Left renal cortex interstitium (tissue), 4 donors: ENCODE data around the gene CD1B. TPM values are rescaled to one million over a fixed set of nuclear protein-coding genes. Genes with fewer than 3 reads are reported as not detected.
"Not testable (repeated sequence)": the region's sequence is repeated elsewhere in the genome, so short reads cannot be mapped to it uniquely, and the experiment has no call there.

Experiments
- DNase-seq, 4 donors: peaks; one replicate each; pipeline ENCODE4 v3.0.0-alpha.2; 2013; ENCODE audit warnings: low read depth in 4 of 4, low spot score in 2 of 4, missing footprints in 1 of 4
- polyA plus RNA-seq, 4 donors: library from polyadenylated mRNA; unstranded; fragments of 120-200 nt; gene quantifications; one replicate each; pipeline ENCODE4 v1.2.1, GENCODE V29; 2013; ENCODE audit not compliant: insufficient read length in 4 of 4

The CD1B gene
- polyA plus RNA-seq, 4 donors = not detected

- no peak for DNase-seq
These were observed 1.6 kb downstream of the CD1B start for GRCh38 chr1:158329733-158330132.

- DNase-seq = no peak
These were observed 2.0 kb downstream of the CD1B start for GRCh38 chr1:158329300-158329699.

DNA sequence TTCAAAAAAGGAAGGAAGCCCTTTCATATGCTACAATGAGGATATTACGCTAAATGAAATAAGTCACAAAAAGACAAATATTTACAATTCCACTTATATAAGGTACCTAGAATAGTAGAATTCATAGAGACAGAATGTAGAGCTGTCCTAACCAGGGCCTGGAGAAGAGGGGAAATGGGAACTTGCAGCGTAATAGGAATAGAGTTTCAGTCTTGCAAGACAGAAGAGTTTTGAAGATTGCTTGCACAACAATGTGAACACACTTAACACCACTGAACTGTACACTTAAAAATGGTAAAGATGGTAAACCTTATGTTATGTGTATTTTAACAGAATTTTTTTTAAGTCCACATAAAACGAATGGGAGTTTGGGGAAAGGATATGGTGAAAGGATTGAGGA lies 2.9 kb downstream of the CD1B start:
- DNase-seq = no peak

- DNase-seq = no peak
These were observed 3.9 kb downstream of the CD1B start for GRCh38 chr1:158327481-158327880.

DNA sequence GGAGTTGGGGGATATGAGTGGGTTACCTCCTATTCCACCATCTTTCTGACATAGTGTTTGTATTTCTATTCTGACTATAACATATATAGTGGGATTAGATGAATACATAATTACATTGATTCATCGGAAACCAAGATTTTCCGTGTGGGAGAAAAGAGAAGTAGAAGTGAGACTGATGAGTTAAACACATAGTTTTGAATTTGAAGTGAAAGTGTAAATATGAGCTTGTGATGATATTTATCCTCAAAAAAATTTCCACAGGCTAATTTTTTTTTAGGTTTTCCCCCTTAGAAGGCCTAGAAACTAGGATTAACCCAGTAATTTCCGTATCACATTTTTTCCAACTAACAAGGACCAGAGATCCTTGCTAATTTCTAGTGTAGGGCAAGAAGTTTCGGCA lies 6.9 kb downstream of the CD1B start:
- DNase-seq = no peak

- no peak for DNase-seq
These were observed 7.5 kb downstream of the CD1B start for GRCh38 chr1:158323866-158324265.

GRCh38 chr1:158311066-158311465 lies 20.3 kb downstream of the CD1B start:
- DNase-seq = no peak

- DNase-seq = no peak
These were observed 20.7 kb downstream of the CD1B start for GRCh38 chr1:158310623-158311022.

- DNase-seq = no peak
These were observed 35.5 kb downstream of the CD1B start for GRCh38 chr1:158295791-158296190.

GRCh38 chr1:158290321-158290844 lies 40.9 kb downstream of the CD1B start:
- no peak for DNase-seq

DNA sequence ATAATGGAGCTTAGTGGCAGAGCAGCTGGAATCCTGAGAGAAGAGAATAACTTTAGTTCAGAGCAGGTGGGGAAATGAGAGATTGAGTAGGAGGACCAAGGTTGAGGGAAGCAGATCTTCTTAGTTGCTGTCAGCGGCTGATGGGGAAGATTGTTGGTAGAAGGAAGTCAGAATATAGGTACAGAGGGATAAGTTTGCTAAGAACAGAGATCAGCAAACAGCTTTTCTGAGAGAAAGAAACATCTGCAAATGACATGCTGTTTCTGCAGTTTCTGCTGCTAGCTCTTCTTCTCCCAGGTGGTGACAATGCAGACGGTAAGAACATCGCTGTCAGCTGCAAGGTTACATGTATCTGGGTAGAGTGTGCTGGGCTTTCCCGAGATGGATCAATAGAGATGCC lies 41.5 kb downstream of the CD1B start, which contains the start of gene CD1C:
Gene CD1C, plus strand, starts transcription at position 113 of the 400 bp plus-strand sequence. Its CDS starts 142 bp downstream, at position 255.
- DNase-seq = no peak

DNA sequence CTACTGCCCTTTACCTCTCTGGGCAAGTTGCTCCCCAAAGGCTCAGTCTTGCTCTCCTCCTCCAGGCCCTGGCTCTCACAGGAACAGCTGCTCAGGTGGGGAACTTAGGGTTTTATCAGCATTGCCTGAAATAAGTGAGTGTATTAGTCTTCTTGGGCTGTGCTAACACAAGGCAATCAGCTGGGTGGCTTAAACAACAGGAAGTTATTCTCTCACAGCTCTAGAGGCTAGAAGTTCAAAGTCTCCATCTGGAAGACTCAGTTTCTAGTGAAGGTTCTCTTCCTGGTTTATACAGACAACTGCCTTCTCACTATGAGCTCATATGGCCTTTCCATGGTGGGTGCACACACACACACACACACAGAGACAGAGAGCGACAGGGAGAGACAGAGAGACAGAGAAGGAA lies 44.4 kb downstream of the CD1B start:
- DNase-seq = no peak

DNA sequence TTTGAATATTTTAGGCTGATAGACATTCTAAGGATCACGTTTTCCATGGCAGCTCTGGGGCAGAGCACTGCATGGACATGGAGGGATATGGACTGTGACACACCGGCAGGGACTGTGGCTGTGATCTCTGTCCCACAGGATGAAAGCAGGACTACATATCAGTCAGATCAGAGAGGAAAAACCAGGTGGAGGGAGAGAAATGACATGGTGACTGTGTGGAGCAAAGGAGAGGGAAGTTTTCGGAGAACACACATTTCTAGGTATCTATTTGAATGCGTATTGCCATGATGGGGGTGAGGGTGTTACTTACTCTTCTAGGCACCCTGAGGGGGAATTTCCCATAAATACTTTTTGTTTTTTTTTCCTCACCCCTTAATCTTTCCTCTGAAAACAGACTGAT lies 44.8 kb downstream of the CD1B start:
- no peak for DNase-seq

DNA sequence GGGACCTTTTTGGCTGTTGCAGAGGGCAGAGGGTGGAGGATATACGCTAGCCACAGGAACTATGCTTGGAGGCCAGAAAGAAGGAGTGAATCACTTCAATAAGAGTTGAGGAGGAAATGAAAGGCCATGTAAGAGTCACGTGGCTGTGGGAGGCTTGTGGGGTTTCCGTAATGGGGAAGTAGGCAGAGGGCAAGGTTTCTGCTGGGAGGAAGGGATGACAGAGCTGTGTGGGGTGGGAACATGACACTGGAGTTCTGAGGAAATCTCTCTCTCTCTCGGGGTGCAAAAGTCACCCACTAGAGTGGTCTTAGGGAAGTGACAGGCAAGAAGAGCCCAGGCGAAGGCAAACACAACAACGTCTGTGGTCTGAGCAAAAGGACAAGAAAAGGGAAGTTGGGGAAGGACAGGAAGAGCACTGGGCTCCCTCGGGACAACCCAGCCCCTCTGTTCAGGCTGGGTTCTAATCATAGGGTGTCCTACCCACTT lies 45.5 kb downstream of the CD1B start:
- no peak for DNase-seq

DNA sequence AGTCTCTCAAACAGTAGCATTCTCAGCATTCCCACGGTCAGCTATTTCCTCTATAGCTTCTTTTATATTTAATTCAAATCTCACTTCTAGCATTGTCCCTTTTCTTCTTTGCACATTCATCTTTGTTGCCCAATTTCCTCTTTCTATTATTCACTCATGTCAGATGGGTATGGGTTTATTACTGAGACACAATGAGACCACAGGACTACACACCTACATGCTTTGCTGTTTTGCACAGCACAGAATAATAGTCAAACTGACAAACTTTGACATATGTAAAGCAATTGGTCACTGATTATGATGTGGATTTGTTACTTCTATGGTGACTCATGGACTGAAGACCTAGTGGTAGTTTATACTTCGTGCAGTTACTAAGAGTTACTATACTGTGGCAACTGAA lies 47.4 kb downstream of the CD1B start:
- no peak for DNase-seq

- not testable (repeated sequence) for DNase-seq
These were observed 48.9 kb downstream of the CD1B start for GRCh38 chr1:158282421-158282820.

Other genes with a start within 250 kb of the CD1B start
- gene CD1D, start 150.6 kb downstream of the CD1B start, polyA plus RNA-seq = 1 to 10 TPM; 5.4 to 7.6 (median 6.0) TPM
- gene CD1A, start 77.1 kb downstream of the CD1B start, polyA plus RNA-seq = not detected
- 1 to 10 TPM in 3 of 4 donors, under 1 TPM in 1; 0.90 to 1.8 (median 1.2) TPM for gene CD1C, start 41.6 kb downstream of the CD1B start, polyA plus RNA-seq
- under 1 TPM in 1 of 4 donors, not detected in 3; 0.13 TPM for gene CD1E, start 22.4 kb upstream of the CD1B start, polyA plus RNA-seq
- gene OR10T2, start 67.9 kb upstream of the CD1B start, polyA plus RNA-seq = not detected
- gene OR10K2, start 94.7 kb upstream of the CD1B start, polyA plus RNA-seq = under 1 TPM in 1 of 4 donors, not detected in 3; 0.05 TPM
- gene OR10K1, start 130.3 kb upstream of the CD1B start, polyA plus RNA-seq = under 1 TPM in 1 of 4 donors, not detected in 3; 0.05 TPM
- gene OR10R2, start 140.7 kb upstream of the CD1B start, polyA plus RNA-seq = not detected
- not detected for gene OR6Y1, start 222.9 kb upstream of the CD1B start, polyA plus RNA-seq
- gene OR6P1, start 239.0 kb upstream of the CD1B start, polyA plus RNA-seq = not detected
- not detected for gene OR10X1, start 248.4 kb upstream of the CD1B start, polyA plus RNA-seq